Lung (tissue), 12 donors: Measurements from ENCODE around the gene PGM2L1. TPM values are rescaled to one million over a fixed set of nuclear protein-coding genes. Genes with fewer than 3 reads are reported as not detected.

Experiments
- ATAC-seq: fragments of 200-7000 bp; cut with Tn5 transposase; one replicate; pipeline ENCODE4 v1.9.1; 2020; ENCODE audit warnings: moderate number of reproducible peaks; ENCODE audit not compliant: insufficient read depth, low FRiP score
- DNase-seq, 3 donors: peaks; one replicate each; pipeline ENCODE4 v3.0.0-alpha.2; 2013 to 2017
- H3K27ac ChIP-seq, 2 donors: one replicate each; pipeline ENCODE4 v1.5.1; 2013; ENCODE audit warnings: mild to moderate bottlenecking in 2 of 2, moderate library complexity in 2 of 2, control low read depth in 1 of 2, inconsistent platforms in 1 of 2, low read depth in 1 of 2, low read length in 1 of 2
- H3K27me3 ChIP-seq, 3 donors: one replicate each; pipeline ENCODE4 v1.5.1; 2013; ENCODE audit warnings: low read length in 2 of 3; ENCODE audit not compliant: control insufficient read depth in 3 of 3, insufficient read depth in 3 of 3
- H3K36me3 ChIP-seq, 4 donors: one replicate each; pipeline ENCODE4 v1.5.1; 2013; ENCODE audit warnings: low read length in 4 of 4, mild to moderate bottlenecking in 1 of 4, moderate library complexity in 1 of 4; ENCODE audit not compliant: control insufficient read depth in 4 of 4, insufficient read depth in 4 of 4
- H3K4me1 ChIP-seq, 5 donors: one replicate each; pipeline ENCODE4 v1.5.1; 2013; ENCODE audit warnings: low read length in 5 of 5, mild to moderate bottlenecking in 2 of 5, moderate library complexity in 1 of 5; ENCODE audit not compliant: control insufficient read depth in 5 of 5, insufficient read depth in 5 of 5
- H3K4me3 ChIP-seq: one replicate; pipeline ENCODE4 v1.5.1; 2013; ENCODE audit warnings: mild to moderate bottlenecking, control low read depth, moderate library complexity
- H3K9ac ChIP-seq, 2 donors: one replicate each; pipeline ENCODE4 v1.5.1; 2013; ENCODE audit warnings: low read length in 2 of 2, control low read depth in 1 of 2; ENCODE audit not compliant: insufficient read depth in 1 of 2
- H3K9me3 ChIP-seq, 4 donors: one replicate each; pipeline ENCODE4 v1.5.1; 2013; ENCODE audit warnings: low read length in 3 of 4, mild to moderate bottlenecking in 1 of 4, moderate library complexity in 1 of 4; ENCODE audit not compliant: control insufficient read depth in 4 of 4, insufficient read depth in 3 of 4
- CTCF ChIP-seq: IDR thresholded peaks from 2 replicates; pipeline ENCODE4 v1.5.1; 2012; ENCODE audit warnings: mild to moderate bottlenecking; ENCODE audit errors: control extremely low read depth, extremely low read depth
- WGBS, 2 donors: extraction: QIAGEN DNeasy Blood & Tissue Kit; methylation state at CpG; one replicate each; pipeline ENCODE4 v1.1.7; 2013; 5-methylcytosine and 5-hydroxymethylcytosine counted together
- polyA plus RNA-seq, 2 donors: library from polyadenylated mRNA; stranded (reverse); fragments of 200-250 nt; gene quantifications; one replicate each; pipeline ENCODE4 v1.2.1, GENCODE V29; 2013
- total RNA-seq, 2 donors: library from RNA; depleted of rRNA in 1 of 2; stranded (reverse); fragments of >200 nt in 1 of 2; gene quantifications; one replicate each; pipeline ENCODE4 v1.2.1, GENCODE V29; 2014 to 2021
- donor health status: control.
- donor health status: control.
- donor health status: Bipolar disorder and iron deficiency.
- donor health status: healthy.
- donor health status: DM: yes; HTN: yes; CAD: no.

The PGM2L1 gene
- total and polyA plus RNA-seq, 4 donors, result 1.2 to 10.4 (median 5.1) TPM

- ATAC-seq, result no peak
- peaks cover 0 to 1% (median under 1%) of the 10 kb centered on the region in 3 donors for H3K27me3 ChIP-seq
- H3K9ac ChIP-seq, result no peak overlapping the region
- no peak overlapping the region for H3K27ac ChIP-seq
- no peak for DNase-seq
- H3K4me1 ChIP-seq, result peaks cover 0 to 5% (median 4%) of the 10 kb centered on the region in 5 donors
- TF ChIP-seq CTCF, result no peak
- H3K9me3 ChIP-seq, result peaks cover 0 to 5% (median 2%) of the 10 kb centered on the region in 4 donors
- H3K4me3 ChIP-seq, result no peak overlapping the region
- H3K36me3 ChIP-seq, result no peaks in the 10 kb centered on the region
Measured at GRCh38 chr11:74316772-74317505, 81.3 kb downstream of the PGM2L1 start.

DNA sequence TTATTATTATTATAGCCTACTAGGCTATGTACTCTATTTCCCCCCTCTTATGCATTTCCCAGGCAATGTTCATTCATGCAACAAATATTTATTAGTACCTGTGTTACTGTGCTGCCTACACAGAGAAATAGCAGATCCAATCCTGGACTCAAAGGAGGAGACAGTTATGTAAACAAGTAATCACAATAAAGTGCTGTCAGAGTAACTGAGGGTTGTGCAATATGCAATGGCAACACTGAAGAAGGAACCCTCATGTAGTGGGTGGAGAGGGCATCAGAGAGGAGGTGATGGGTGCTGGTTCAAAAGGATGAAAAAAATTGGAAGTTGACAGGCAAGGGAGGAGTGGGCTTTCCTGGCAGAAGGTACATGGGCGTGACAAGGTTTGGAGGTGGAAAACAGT lies 85.9 kb downstream of the PGM2L1 start:
- WGBS, 2 donors, result 93 to 97% methylated on average over 1 of the region's 1 CpG

GRCh38 chr11:74311352-74311926 lies 86.8 kb downstream of the PGM2L1 start, which contains the start of gene P4HA3:
Gene P4HA3 (minus strand): TSS chr11:74311640. CDS start chr11:74311611, 29 bp downstream.
- WGBS, 2 donors, result 4 to 5% methylated on average over 61 to 62 of the region's 62 CpGs
- no peak within 1 kb of the TSS for H3K9ac ChIP-seq

More for the DNA sequence above, 85.9 kb downstream of the PGM2L1 start:
- H3K36me3 ChIP-seq, result no peaks in the 10 kb centered on the region
- H3K27ac ChIP-seq, result no peak overlapping the region
- H3K4me3 ChIP-seq, result no peak overlapping the region
- peaks cover 0 to 5% (median 0%) of the 10 kb centered on the region in 4 donors for H3K9me3 ChIP-seq
- H3K4me1 ChIP-seq, result peaks cover 0 to 12% (median 0%) of the 10 kb centered on the region in 5 donors
- H3K9ac ChIP-seq, result no peak overlapping the region
- no peak for ATAC-seq
- no peak for TF ChIP-seq CTCF
- no peak for DNase-seq
- peaks cover 0 to 4% (median 4%) of the 10 kb centered on the region in 3 donors for H3K27me3 ChIP-seq

More at GRCh38 chr11:74311352-74311926, 86.8 kb downstream of the PGM2L1 start, which contains the start of gene P4HA3:
- TF ChIP-seq CTCF, result no peak
- peak; percentile 93 for ATAC-seq
- Histone ChIP-seq H3K36me3 (no peaks in the 10 kb centered on the region), H3K9me3 (no peaks in the 10 kb centered on the region), H3K4me1 (peaks cover 0 to 21% (median 4%) of the 10 kb centered on the region in 5 donors), H3K27ac (no peak within 1 kb of the TSS), H3K27me3 (peaks cover 0 to 4% (median 4%) of the 10 kb centered on the region in 3 donors), H3K4me3 (peak within 1 kb of the TSS; percentile 38)
- DNase-seq, result peak; percentile 36 to 65 (median 58)
